IMR-90 (cell line): ENCODE measurements around the gene INPP5A. TPM values are rescaled to one million over a fixed set of nuclear protein-coding genes. Genes with fewer than 3 reads are reported as not detected.

Source experiments
- ATAC-seq: fragments of 200-7000 bp; cut with Tn5 transposase; 2 replicates; pipeline ENCODE4 v1.9.1; 2020; ENCODE audit warnings: low read depth, mild to moderate bottlenecking, moderate library complexity
- BruUV-seq: library from RNA; stranded (reverse); fragments of 400-500 nt; replicated peaks from 2 replicates; lab custom pipeline; 2021; lab: Mats Ljungman, UMichigan
- CTCF ChIA-PET: fragments of 300-600 bp; formaldehyde crosslinking; extraction: SDS; loops from one replicate; lab custom pipeline; 2021; ENCODE audit warnings: antibody characterized with exemption; lab: Yijun Ruan, JAX
- POLR2A ChIA-PET: fragments of 300-600 bp; sonication (Branson Sonifier 250); formaldehyde crosslinking; loops from one replicate; lab custom pipeline; 2022; ENCODE audit warnings: antibody characterized with exemption; ENCODE audit not compliant: unreplicated experiment; lab: Charles Lee
- DNase-seq: peaks from one replicate; pipeline ENCODE4 v3.0.0; 2013
- H2AFZ ChIP-seq: replicated peaks from 2 replicates; pipeline ENCODE3; 2013; ENCODE audit warnings: low read length, mild to moderate bottlenecking; ENCODE audit not compliant: poor library complexity
- H2AK5ac ChIP-seq: 2 replicates; pipeline ENCODE4 v1.6.1; 2013; ENCODE audit warnings: low read depth, low read length, inconsistent platforms
- H2AK9ac ChIP-seq: replicated peaks from 2 replicates; pipeline ENCODE3; 2013; ENCODE audit warnings: mild to moderate bottlenecking, low read depth, low read length, moderate library complexity; ENCODE audit not compliant: poor library complexity
- H2BK120ac ChIP-seq: 2 replicates; pipeline ENCODE4 v1.6.1; 2013; ENCODE audit warnings: low read depth, low read length, inconsistent platforms
- H2BK15ac ChIP-seq: 3 replicates; pipeline ENCODE4 v1.6.1; 2013; ENCODE audit warnings: low read depth, low read length, inconsistent platforms
- H2BK20ac ChIP-seq: 2 replicates; pipeline ENCODE4 v1.6.1; 2013; ENCODE audit warnings: low read depth, mild to moderate bottlenecking, inconsistent platforms, low read length, moderate library complexity
- H2BK5ac ChIP-seq: 2 replicates; pipeline ENCODE4 v1.6.1; 2013; ENCODE audit warnings: mild to moderate bottlenecking, low read depth, low read length, inconsistent platforms; ENCODE audit not compliant: poor library complexity, severe bottlenecking
- H3K14ac ChIP-seq: replicated peaks from 2 replicates; pipeline ENCODE4 v1.6.1; 2013; ENCODE audit warnings: low read depth, low read length, inconsistent platforms
- H3K18ac ChIP-seq: 2 replicates; pipeline ENCODE4 v1.6.1; 2013; ENCODE audit warnings: low read depth, low read length, control low read depth
- H3K23ac ChIP-seq: 2 replicates; pipeline ENCODE4 v1.6.1; 2013; ENCODE audit warnings: low read depth, low read length, inconsistent platforms
- H3K27ac ChIP-seq: 2 replicates; pipeline ENCODE4 v1.5.1; 2013; ENCODE audit warnings: mild to moderate bottlenecking, control low read depth, low read length; ENCODE audit not compliant: insufficient read depth
- H3K27me3 ChIP-seq: 2 replicates; pipeline ENCODE4 v1.6.1; 2013; ENCODE audit warnings: low read length; ENCODE audit not compliant: control insufficient read depth, insufficient read depth
- H3K36me3 ChIP-seq: 2 replicates; pipeline ENCODE4 v1.6.1; 2013; ENCODE audit warnings: low read length, mixed read lengths; ENCODE audit not compliant: control insufficient read depth, insufficient read depth
- H3K4ac ChIP-seq: 2 replicates; pipeline ENCODE4 v1.6.1; 2013; ENCODE audit warnings: low read depth, low read length, inconsistent platforms
- H3K4me1 ChIP-seq: 2 replicates; pipeline ENCODE4 v1.6.1; 2013; ENCODE audit warnings: low read length, mixed read lengths; ENCODE audit not compliant: control insufficient read depth, insufficient read depth
- H3K4me2 ChIP-seq: 2 replicates; pipeline ENCODE4 v1.6.1; 2013; ENCODE audit warnings: low read depth, mild to moderate bottlenecking, control low read depth, low read length, moderate library complexity
- H3K4me3 ChIP-seq: 2 replicates; pipeline ENCODE4 v1.5.1; 2013; ENCODE audit warnings: low read depth, mild to moderate bottlenecking, control low read depth, low read length, moderate library complexity; ENCODE audit not compliant: insufficient read depth
- H3K56ac ChIP-seq: 2 replicates; pipeline ENCODE4 v1.6.1; 2013; ENCODE audit warnings: low read length, inconsistent platforms; ENCODE audit not compliant: insufficient read depth; ENCODE audit errors: extremely low read depth
- H3K79me1 ChIP-seq, 2 experiments: 2 replicates each; pipeline ENCODE4 v1.6.1; 2013; ENCODE audit warnings: low read length in 2 of 2, inconsistent platforms in 1 of 2, low read depth in 1 of 2
- H3K9ac ChIP-seq: 2 replicates; pipeline ENCODE4 v1.6.1; 2013; ENCODE audit warnings: low read depth, low read length, control low read depth
- H3K9me1 ChIP-seq: 2 replicates; pipeline ENCODE4 v1.6.1; 2013; ENCODE audit warnings: low read length, inconsistent platforms; ENCODE audit not compliant: insufficient read depth
- H3K9me3 ChIP-seq: 2 replicates; pipeline ENCODE4 v1.6.1; 2013; ENCODE audit warnings: low read length; ENCODE audit not compliant: control insufficient read depth, insufficient read depth
- H4K20me1 ChIP-seq: 2 replicates; pipeline ENCODE4 v1.6.1; 2013; ENCODE audit warnings: low read length, inconsistent platforms; ENCODE audit not compliant: insufficient read depth
- H4K5ac ChIP-seq: 2 replicates; pipeline ENCODE4 v1.6.1; 2013; ENCODE audit warnings: mild to moderate bottlenecking, low read depth, low read length, control low read depth
- H4K8ac ChIP-seq, 2 experiments: 2 replicates each; pipeline ENCODE4 v1.6.1; 2013; ENCODE audit warnings: low read depth in 2 of 2, low read length in 2 of 2, control low read depth in 1 of 2, inconsistent platforms in 1 of 2
- H4K91ac ChIP-seq: 2 replicates; pipeline ENCODE4 v1.6.1; 2013; ENCODE audit warnings: low read depth, low read length, inconsistent platforms; ENCODE audit not compliant: insufficient read depth
- BHLHE40 ChIP-seq: fragments of 150-350 bp; IDR thresholded peaks from 2 replicates; pipeline ENCODE4 v1.6.1; 2016; ENCODE audit warnings: mild to moderate bottlenecking, low read depth, low read length
- CHD1 ChIP-seq: IDR thresholded peaks from 2 replicates; pipeline ENCODE4 v1.6.1; 2012; ENCODE audit warnings: low read depth, low read length, improper control_type of control experiment
- CTCF ChIP-seq: conservative IDR thresholded peaks from 2 replicates; pipeline ENCODE4 v1.5.1; 2012; ENCODE audit warnings: mild to moderate bottlenecking, low read depth, low read length, improper control_type of control experiment
- ELK1 ChIP-seq: fragments of 150-350 bp; IDR thresholded peaks from 2 replicates; pipeline ENCODE4 v1.6.1; 2016; ENCODE audit warnings: low read depth, mild to moderate bottlenecking, low read length, moderate library complexity, borderline replicate concordance
- MAFK ChIP-seq: IDR thresholded peaks from 2 replicates; pipeline ENCODE4 v1.6.1; 2012; ENCODE audit warnings: low read depth, low read length, improper control_type of control experiment
- MAZ ChIP-seq: IDR thresholded peaks from 2 replicates; pipeline ENCODE4 v1.6.1; 2012; ENCODE audit warnings: low read depth, mild to moderate bottlenecking, low read length, improper control_type of control experiment, moderate library complexity, borderline replicate concordance
- MXI1 ChIP-seq: IDR thresholded peaks from 2 replicates; pipeline ENCODE4 v1.6.1; 2012; ENCODE audit warnings: low read depth, mild to moderate bottlenecking, low read length, moderate library complexity, borderline replicate concordance
- NFE2L2 ChIP-seq: fragments of 150-350 bp; IDR thresholded peaks from 2 replicates; pipeline ENCODE4 v1.6.1; 2016; ENCODE audit warnings: low read depth, mild to moderate bottlenecking, low read length
- POLR2A ChIP-seq: IDR thresholded peaks from 2 replicates; pipeline ENCODE4 v1.6.1; 2012; ENCODE audit warnings: mild to moderate bottlenecking, low read depth, low read length
- RAD21 ChIP-seq: IDR thresholded peaks from 2 replicates; pipeline ENCODE4 v1.6.1; 2012; ENCODE audit warnings: low read length, improper control_type of control experiment
- RCOR1 ChIP-seq: IDR thresholded peaks from 2 replicates; pipeline ENCODE4 v1.6.1; 2012; ENCODE audit warnings: mild to moderate bottlenecking, low read length, improper control_type of control experiment; ENCODE audit not compliant: insufficient replicate concordance
- RFX5 ChIP-seq: IDR thresholded peaks from 2 replicates; pipeline ENCODE4 v1.8.0; 2012; ENCODE audit warnings: low read depth, mild to moderate bottlenecking, low read length, moderate library complexity
- SMC3 ChIP-seq: fragments of 150-350 bp; IDR thresholded peaks from 2 replicates; pipeline ENCODE4 v1.6.1; 2016; ENCODE audit warnings: low read depth, mild to moderate bottlenecking, antibody characterized with exemption, low read length, moderate library complexity
- WGBS, 2 experiments: methylation state at CpG; one replicate each; pipeline versions ENCODE4 v1.1.5 to v1.1.7; 2013; ENCODE audit warnings: missing lambda C conversion rate in 2 of 2; ENCODE audit not compliant: insufficient read length in 1 of 2; ENCODE audit errors: extremely low coverage in 2 of 2; 5-methylcytosine and 5-hydroxymethylcytosine counted together
- dilution Hi-C: fragments of 300-500 bp; cut with HindIII; formaldehyde crosslinking; loops from one replicate; pipeline ENCODE4 v1.14.3; 2018; ENCODE audit warnings: low sequenced_read_pairs; ENCODE audit not compliant: unreplicated experiment
- in situ Hi-C: fragments of 300-500 bp; cut with MboI; formaldehyde crosslinking; loops from 3 replicates; pipeline ENCODE4 v1.14.3; 2019; ENCODE audit warnings: low sequenced_read_pairs, inconsistent platforms, mixed read lengths
- intact Hi-C: fragments of 100-400 bp; cut with micrococcal nuclease; formaldehyde crosslinking; loops from 2 replicates; pipeline ENCODE4 v1.10.0; 2022
- polyA plus RNA-seq, 3 experiments: library from polyadenylated mRNA; depleted of rRNA; stranded (reverse); fragments of >200 nt; gene quantifications; 2 replicates each; pipeline ENCODE4 v1.2.3, GENCODE V29; 2012; ENCODE audit warnings: low replicate concordance in 1 of 3
- total RNA-seq: library from RNA; depleted of rRNA; stranded (reverse); fragments of >200 nt; gene quantifications from 2 replicates; pipeline ENCODE4 v1.2.3, GENCODE V29; 2012
- TF ChIP-seq, protein P1 (sequence below): fragments of 150-350 bp; IDR thresholded peaks from 2 replicates; pipeline ENCODE4 v1.6.1; 2017; ENCODE audit warnings: mild to moderate bottlenecking, antibody characterized with exemption, low read length, low read depth

Gene INPP5A
- total and polyA plus RNA-seq, 2 of the 4 experiments (the other 2 are of a cell fraction), result 21.4 to 36.7 TPM

DNA sequence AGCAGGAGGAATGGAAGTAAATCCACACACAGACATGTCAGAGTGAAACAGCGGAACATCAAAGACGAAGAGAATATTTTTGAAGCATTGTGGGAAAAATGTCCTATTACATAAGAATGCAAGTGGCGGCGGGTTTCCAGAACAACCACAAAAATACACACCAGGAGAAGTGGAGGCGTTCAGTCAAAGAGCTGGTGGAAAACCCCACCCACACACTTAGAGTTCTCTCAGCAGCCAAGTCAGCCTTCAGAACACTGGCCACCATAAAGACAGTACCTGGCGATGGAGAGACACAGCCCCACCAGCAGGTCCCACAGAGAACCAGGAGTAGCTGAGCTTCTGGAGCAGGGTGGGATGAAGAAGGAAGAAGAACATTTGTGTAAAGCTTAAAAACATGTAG, 224.7 kb downstream of the INPP5A start:
- Histone ChIP-seq H2AFZ (no peak overlapping the region), H2AK5ac (no peak overlapping the region), H4K91ac (no peak overlapping the region), H3K23ac (no peak overlapping the region), H3K4me2 (no peak overlapping the region), H4K20me1 (no peaks in the 10 kb centered on the region), H3K14ac (no peak overlapping the region), H3K56ac (no peak overlapping the region), H3K4ac (no peak overlapping the region), H3K36me3 (peaks cover 1% of the 10 kb centered on the region), H4K8ac (no peak overlapping the region), H2BK5ac (no peak overlapping the region), H3K27me3 (no peaks in the 10 kb centered on the region), H2BK120ac (no peak overlapping the region), H2AK9ac (no peak overlapping the region), H3K18ac (no peak overlapping the region), H3K27ac (no peak overlapping the region), H3K79me1 (no peaks in the 10 kb centered on the region), H2BK15ac (no peak overlapping the region), H2BK20ac (no peak overlapping the region), H3K9ac (no peak overlapping the region), H3K9me3 (no peaks in the 10 kb centered on the region), H3K9me1 (peaks cover 6% of the 10 kb centered on the region), H4K5ac (no peak overlapping the region), H3K4me3 (no peak overlapping the region), H3K4me1 (no peaks in the 10 kb centered on the region)
- ATAC-seq (no peak), DNase-seq (no peak)
- intact Hi-C loops, result no loop called here
- in situ Hi-C loops, result no loop called here
- dilution Hi-C loops, result no loop called here
- no CpG with 5 or more reads among the region's 6 CpGs for WGBS, 2 experiments
- ChIA-PET CTCF (no interaction called here), POLR2A (no interaction called here)
- no peak for TF ChIP-seq MXI1
- no peak for TF ChIP-seq MAZ
- TF ChIP-seq RAD21, result no peak
- no peak for TF ChIP-seq SMC3
- TF ChIP-seq BHLHE40, result no peak
- TF ChIP-seq ELK1, result no peak
- TF ChIP-seq RCOR1, result no peak
- TF ChIP-seq MAFK, result no peak
- TF ChIP-seq CHD1, result no peak
- no peak for TF ChIP-seq NFE2L2
- TF ChIP-seq POLR2A, result no peak
- TF ChIP-seq CTCF, result no peak
- no peak for TF ChIP-seq RFX5
- TF ChIP-seq, protein P1, sequence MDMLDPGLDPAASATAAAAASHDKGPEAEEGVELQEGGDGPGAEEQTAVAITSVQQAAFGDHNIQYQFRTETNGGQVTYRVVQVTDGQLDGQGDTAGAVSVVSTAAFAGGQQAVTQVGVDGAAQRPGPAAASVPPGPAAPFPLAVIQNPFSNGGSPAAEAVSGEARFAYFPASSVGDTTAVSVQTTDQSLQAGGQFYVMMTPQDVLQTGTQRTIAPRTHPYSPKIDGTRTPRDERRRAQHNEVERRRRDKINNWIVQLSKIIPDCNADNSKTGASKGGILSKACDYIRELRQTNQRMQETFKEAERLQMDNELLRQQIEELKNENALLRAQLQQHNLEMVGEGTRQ, result no peak
- BruUV-seq, result no TSS peak
